MCF 10A (cell line): ENCODE measurements around the gene ARHGAP33. TPM values are rescaled to one million over a fixed set of nuclear protein-coding genes. Genes with fewer than 3 reads are reported as not detected.
A peak's percentile ranks its signal among the peaks of the same experiment; 100 is the strongest.

Source experiments
- BruUV-seq: library from RNA; stranded (reverse); fragments of 400-500 nt; replicated peaks from 2 replicates; lab custom pipeline; 2021; lab: Mats Ljungman, UMichigan
- CTCF ChIA-PET: fragments of 300-600 bp; sonication (Branson Sonifier 250); formaldehyde crosslinking; extraction: SDS; loops from one replicate; lab custom pipeline; 2021; ENCODE audit warnings: antibody characterized with exemption, inconsistent platforms; lab: Yijun Ruan, JAX
- POLR2A ChIA-PET: fragments of 300-600, 350-650 bp; sonication (Branson Sonifier 250); formaldehyde crosslinking; extraction: SDS; loops from one replicate; lab custom pipeline; 2020; ENCODE audit warnings: antibody characterized with exemption, inconsistent platforms; lab: Yijun Ruan, JAX
- DNase-seq: peaks from one replicate; pipeline ENCODE4 v3.0.0-alpha.2; 2018; ENCODE audit not compliant: unreplicated experiment
- H3K27ac Mint-ChIP-seq: one replicate; pipeline ENCODE4 v1.8.0; 2022; ENCODE audit warnings: mild to moderate bottlenecking, low read depth, mixed read lengths; ENCODE audit not compliant: unreplicated experiment
- H3K27me3 Mint-ChIP-seq: one replicate; pipeline ENCODE4 v1.8.0; 2022; ENCODE audit warnings: mixed read lengths; ENCODE audit not compliant: insufficient read depth, unreplicated experiment
- H3K36me3 Mint-ChIP-seq: one replicate; pipeline ENCODE4 v1.8.0; 2022; ENCODE audit warnings: mild to moderate bottlenecking, moderate library complexity, mixed read lengths; ENCODE audit not compliant: insufficient read depth, unreplicated experiment
- H3K4me1 Mint-ChIP-seq: one replicate; pipeline ENCODE4 v1.8.0; 2022; ENCODE audit warnings: mixed read lengths; ENCODE audit not compliant: insufficient read depth, unreplicated experiment
- H3K4me3 Mint-ChIP-seq: one replicate; pipeline ENCODE4 v1.8.0; 2022; ENCODE audit warnings: mild to moderate bottlenecking, moderate library complexity, mixed read lengths; ENCODE audit not compliant: unreplicated experiment
- H3K9me3 Mint-ChIP-seq: one replicate; pipeline ENCODE4 v1.8.0; 2022; ENCODE audit warnings: mixed read lengths; ENCODE audit not compliant: unreplicated experiment
- intact Hi-C: fragments of 100-400 bp; cut with micrococcal nuclease; formaldehyde crosslinking; loops from 2 replicates; pipeline ENCODE4 v1.14.1; 2022
- total RNA-seq: library from RNA; stranded (reverse); gene quantifications from 2 replicates; pipeline ENCODE4 v1.2.3, GENCODE V29; 2022
- TF ChIP-seq, protein P1 (sequence below): fragments of 200-600 bp; IDR thresholded peaks from one replicate; pipeline ENCODE4 v1.8.0; 2022; ENCODE audit warnings: antibody characterized with exemption, mild to moderate bottlenecking; ENCODE audit not compliant: unreplicated experiment

Gene ARHGAP33
- total RNA-seq, 1 experiment from 2014 or later: 5.4 TPM

DNA sequence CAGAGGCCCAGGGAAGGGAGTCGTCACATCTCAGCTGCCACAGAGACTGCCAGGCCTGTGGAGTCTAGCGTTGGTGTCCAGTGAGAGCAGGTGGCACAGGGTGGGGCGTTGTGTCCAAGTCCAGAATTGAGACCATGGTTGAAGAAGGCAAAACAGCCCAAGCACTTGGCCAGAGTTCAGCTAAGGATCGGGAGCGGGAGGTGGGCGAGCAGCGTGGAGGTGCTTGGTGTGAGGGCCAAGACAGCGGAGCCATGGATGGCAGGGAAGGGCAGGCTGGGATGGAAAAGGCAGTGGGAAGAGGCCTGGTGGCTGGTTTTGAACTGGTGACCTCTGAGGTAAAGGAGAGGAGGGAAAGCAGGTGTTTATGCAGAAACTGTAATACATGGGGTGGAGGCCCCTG lies 41.1 kb upstream of the ARHGAP33 start:
- Mint-ChIP-seq H3K27ac (peak overlapping the region; percentile 54), H3K36me3 (peaks cover 51% of the 10 kb centered on the region), H3K9me3 (no peaks in the 10 kb centered on the region), H3K4me3 (no peak overlapping the region), H3K4me1 (no peaks in the 10 kb centered on the region), H3K27me3 (no peaks in the 10 kb centered on the region)
- POLR2A ChIA-PET: no interaction called here
- no TSS peak for BruUV-seq
- intact Hi-C loops: no loop called here
- CTCF ChIA-PET: interaction anchor here (0.9 kb wide), 1 partner anchor 27 kb away, joined by 3 read pairs; no protein-coding TSS in a partner anchor
- TF ChIP-seq, protein P1, sequence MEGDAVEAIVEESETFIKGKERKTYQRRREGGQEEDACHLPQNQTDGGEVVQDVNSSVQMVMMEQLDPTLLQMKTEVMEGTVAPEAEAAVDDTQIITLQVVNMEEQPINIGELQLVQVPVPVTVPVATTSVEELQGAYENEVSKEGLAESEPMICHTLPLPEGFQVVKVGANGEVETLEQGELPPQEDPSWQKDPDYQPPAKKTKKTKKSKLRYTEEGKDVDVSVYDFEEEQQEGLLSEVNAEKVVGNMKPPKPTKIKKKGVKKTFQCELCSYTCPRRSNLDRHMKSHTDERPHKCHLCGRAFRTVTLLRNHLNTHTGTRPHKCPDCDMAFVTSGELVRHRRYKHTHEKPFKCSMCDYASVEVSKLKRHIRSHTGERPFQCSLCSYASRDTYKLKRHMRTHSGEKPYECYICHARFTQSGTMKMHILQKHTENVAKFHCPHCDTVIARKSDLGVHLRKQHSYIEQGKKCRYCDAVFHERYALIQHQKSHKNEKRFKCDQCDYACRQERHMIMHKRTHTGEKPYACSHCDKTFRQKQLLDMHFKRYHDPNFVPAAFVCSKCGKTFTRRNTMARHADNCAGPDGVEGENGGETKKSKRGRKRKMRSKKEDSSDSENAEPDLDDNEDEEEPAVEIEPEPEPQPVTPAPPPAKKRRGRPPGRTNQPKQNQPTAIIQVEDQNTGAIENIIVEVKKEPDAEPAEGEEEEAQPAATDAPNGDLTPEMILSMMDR: no peak
- no peak for DNase-seq

DNA sequence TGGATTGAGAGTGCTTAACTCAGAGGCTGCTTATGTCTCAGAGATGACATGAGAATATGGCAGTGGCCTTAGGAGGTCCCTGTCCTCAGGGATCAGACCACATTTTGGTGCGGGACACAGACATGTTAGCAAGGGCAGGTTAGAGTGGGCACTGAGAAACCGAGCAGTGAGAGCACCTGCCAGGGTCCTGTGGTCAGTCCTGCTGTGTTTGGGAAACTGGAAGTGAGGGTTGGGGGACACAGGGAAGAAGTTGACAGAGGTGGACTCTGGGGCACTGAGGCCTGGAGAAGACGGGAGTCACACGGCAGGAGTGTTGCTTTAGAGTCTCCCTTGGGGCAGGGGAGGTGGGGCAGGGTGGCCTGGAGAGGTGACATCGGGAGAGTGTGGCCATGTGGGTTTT lies 40.5 kb upstream of the ARHGAP33 start:
- Mint-ChIP-seq H3K27ac (peak overlapping the region; percentile 54), H3K36me3 (peaks cover 46% of the 10 kb centered on the region), H3K4me3 (no peak overlapping the region), H3K27me3 (no peaks in the 10 kb centered on the region), H3K9me3 (no peaks in the 10 kb centered on the region), H3K4me1 (no peaks in the 10 kb centered on the region)
- ChIA-PET POLR2A (no interaction called here), CTCF (interaction anchor here (0.6 to 0.9 kb wide), 2 partner anchors 27 to 148 kb away, joined by 3 read pairs; no protein-coding TSS in a partner anchor)
- TF ChIP-seq, protein P1: no peak
- no TSS peak for BruUV-seq
- intact Hi-C loops: no loop called here
- no peak for DNase-seq

DNA sequence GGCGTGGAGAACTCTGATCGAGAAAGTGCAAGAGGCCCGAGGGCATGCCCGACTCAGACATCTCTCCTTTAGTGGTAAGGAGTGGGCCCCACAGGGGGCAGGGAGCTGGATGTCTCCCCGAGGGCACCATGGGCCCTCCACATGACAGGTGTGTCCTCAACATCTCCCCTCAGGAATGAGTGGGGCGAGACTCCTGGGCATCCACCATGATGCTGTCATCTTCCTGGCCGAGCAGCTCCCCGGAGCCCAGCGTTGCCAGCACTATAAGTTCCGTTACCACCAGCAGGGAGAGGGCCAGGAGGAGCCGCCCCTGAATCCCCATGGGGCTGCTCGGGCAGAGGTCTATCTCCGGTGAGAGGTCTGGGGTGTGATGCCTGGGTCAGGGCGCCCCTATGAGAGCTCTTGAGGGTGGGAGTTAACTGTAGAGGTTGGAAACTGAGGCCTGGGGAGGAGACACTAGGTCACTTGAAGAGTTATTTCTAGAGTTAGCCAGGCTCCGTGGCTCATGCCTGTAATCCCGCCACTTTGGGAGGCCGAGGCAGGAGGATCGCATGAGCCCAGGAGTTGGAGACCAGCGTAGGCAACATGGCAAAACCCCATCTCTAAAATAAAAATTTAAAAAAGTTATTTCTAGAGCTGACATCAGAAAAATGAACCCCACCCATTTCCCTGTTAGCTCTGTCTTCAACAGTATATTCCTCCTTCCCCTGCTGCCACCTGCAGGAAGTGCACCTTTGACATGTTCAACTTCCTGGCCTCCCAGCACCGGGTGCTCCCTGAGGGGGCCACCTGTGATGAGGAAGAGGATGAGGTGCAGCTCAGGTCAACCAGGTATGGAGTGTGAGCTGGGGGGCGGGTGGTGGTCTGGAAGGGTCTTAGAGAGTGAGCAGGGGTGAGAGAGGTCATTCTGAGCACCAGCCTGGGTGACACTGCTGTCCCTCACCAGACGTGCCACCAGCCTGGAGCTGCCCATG lies 38.2 kb upstream of the ARHGAP33 start:
- Mint-ChIP-seq H3K9me3 (no peaks in the 10 kb centered on the region), H3K4me3 (no peak overlapping the region), H3K27ac (no peak overlapping the region), H3K27me3 (no peaks in the 10 kb centered on the region), H3K4me1 (peaks cover under 1% of the 10 kb centered on the region), H3K36me3 (peaks cover 31% of the 10 kb centered on the region)
- intact Hi-C loops: no loop called here
- POLR2A ChIA-PET: interaction anchor here (1.0 to 1.3 kb wide), 2 partner anchors 8 to 23 kb away, joined by 3 to 4 read pairs; partner anchors contain the start of genes PSENEN and U2AF1L4
- TF ChIP-seq, protein P1: no peak
- BruUV-seq: no TSS peak
- CTCF ChIA-PET: interaction anchor here (0.7 to 1.5 kb wide), 6 partner anchors 17 to 363 kb away, joined by 3 to 8 read pairs (median 4); no protein-coding TSS in a partner anchor
- DNase-seq: no peak
